HG03060 (cell line): ENCODE data around the gene PAPLN.
"Not testable (repeated sequence)": the region's sequence is repeated elsewhere in the genome, so short reads cannot be mapped to it uniquely, and the experiment has no call there.

Source experiments
- ATAC-seq: cut with Tn5 transposase; IDR thresholded peaks from one replicate; pipeline ENCODE4 v1.9.1; 2021; ENCODE audit warnings: low read depth, moderate number of reproducible peaks; ENCODE audit not compliant: unreplicated experiment

Gene PAPLN, protein sequence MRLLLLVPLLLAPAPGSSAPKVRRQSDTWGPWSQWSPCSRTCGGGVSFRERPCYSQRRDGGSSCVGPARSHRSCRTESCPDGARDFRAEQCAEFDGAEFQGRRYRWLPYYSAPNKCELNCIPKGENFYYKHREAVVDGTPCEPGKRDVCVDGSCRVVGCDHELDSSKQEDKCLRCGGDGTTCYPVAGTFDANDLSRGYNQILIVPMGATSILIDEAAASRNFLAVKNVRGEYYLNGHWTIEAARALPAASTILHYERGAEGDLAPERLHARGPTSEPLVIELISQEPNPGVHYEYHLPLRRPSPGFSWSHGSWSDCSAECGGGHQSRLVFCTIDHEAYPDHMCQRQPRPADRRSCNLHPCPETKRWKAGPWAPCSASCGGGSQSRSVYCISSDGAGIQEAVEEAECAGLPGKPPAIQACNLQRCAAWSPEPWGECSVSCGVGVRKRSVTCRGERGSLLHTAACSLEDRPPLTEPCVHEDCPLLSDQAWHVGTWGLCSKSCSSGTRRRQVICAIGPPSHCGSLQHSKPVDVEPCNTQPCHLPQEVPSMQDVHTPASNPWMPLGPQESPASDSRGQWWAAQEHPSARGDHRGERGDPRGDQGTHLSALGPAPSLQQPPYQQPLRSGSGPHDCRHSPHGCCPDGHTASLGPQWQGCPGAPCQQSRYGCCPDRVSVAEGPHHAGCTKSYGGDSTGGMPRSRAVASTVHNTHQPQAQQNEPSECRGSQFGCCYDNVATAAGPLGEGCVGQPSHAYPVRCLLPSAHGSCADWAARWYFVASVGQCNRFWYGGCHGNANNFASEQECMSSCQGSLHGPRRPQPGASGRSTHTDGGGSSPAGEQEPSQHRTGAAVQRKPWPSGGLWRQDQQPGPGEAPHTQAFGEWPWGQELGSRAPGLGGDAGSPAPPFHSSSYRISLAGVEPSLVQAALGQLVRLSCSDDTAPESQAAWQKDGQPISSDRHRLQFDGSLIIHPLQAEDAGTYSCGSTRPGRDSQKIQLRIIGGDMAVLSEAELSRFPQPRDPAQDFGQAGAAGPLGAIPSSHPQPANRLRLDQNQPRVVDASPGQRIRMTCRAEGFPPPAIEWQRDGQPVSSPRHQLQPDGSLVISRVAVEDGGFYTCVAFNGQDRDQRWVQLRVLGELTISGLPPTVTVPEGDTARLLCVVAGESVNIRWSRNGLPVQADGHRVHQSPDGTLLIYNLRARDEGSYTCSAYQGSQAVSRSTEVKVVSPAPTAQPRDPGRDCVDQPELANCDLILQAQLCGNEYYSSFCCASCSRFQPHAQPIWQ

DNA sequence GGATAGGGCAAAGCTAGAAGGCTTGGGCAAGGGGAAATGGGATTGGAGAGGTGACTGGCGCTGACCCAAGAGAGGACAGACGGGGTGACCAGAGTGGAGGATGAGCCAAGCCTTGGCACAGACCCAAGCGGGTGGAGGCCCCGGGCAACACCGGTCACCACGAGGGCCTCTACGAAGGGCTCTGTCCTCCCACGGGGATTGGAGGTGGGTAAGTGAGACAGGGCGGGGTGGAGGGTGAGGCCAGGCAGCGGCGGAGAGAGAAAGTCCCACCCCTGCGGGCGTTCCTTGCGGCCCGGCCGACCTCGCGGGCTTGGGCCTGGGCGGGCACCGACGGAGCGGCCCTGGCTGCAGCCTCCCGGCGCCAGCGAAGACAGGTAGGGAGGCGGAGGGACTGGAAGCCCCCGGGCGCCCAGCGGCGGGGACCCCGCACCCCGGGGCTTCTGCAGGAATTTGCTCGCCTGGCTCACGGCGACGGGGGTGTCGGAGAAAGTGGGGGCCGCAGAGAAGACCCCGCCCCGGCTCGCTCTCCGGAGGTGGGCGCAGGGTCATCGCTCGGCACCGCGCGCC, at the start of gene PAPLN:
PAPLN (plus strand) TSS at position 288 of the 567 bp plus-strand sequence. CDS start 2,273 bp downstream, outside the sequence.
- ATAC-seq: no peak

DNA sequence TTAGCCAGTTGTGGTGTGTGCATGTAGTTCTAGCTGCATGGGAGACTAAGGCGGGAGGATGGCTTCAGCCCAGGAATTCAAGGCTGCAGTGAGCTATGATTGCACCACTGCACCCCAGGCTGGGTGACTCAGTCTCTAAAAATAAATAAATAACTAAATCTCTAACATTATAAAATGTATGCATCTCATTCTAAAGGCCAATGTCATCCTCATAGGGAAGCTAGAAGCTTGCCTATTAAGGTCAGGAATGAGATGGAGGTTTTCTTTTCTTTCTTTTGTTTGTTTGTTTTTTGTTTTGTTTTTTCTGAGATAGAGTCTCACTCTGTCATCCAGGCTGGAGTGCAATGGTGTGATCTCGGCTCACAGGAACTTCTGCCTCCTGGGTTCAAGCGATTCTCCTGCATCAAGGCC, 48.8 kb upstream of the PAPLN start:
- ATAC-seq: no peak

DNA sequence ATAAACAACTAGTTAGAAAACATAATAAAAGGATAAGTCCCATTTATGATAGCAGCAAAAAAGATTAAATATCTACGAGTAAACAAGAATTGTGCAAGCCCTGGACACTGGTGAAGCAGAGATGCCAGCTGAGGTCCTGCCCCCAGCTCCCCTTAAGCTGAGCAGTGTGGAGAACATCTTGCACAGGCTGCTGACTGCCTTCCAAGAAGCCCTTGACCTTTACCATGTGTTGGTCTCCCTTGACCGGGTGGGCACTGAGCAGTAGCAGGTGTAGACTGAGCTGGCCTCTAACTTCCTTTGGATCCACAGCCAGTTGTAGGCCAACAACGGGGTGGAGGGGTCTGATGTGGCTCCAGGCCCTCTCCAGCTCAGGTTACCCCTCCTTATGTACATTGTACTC, 47.7 kb upstream of the PAPLN start:
- ATAC-seq: no peak

DNA sequence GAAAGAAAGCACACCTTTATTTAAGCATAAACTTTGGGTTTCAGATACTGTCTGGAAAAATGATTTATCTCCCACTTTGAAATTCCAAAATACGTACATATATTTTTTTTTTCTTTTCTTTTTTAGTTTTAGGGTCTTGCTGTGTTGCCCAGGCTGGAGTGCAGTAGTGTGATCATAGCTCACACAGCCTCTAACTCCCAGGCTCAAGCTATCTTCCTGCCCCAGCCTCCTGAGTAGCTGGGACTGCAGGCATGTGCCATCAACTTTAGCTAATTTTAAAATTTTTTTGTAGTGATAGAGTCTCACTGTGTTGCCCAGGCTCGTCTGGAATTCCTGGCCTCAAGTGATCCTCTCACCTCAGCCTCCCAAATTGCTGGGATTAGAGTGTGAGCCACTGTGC, 45.9 kb upstream of the PAPLN start:
- ATAC-seq: no peak

DNA sequence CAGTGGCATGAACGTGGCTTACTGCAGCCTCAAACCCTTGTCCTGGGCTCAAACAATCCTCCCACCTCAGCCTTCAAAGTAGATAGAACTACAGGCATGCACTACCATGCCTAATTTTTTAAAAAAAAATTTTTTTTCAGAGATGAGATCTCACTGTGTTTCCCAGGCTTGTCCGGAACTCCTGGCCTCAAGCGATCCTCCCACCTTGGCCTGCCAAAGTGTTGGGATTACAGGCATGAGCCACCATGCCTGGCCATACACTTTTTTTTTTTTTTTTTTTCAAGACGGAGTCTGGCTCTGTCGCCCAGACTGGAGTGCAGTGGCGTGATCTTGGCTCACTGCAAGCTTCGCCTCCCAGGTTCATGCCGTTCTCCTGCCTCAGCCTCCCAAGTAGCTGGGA, 43.0 kb upstream of the PAPLN start:
- ATAC-seq: not testable (repeated sequence)

DNA sequence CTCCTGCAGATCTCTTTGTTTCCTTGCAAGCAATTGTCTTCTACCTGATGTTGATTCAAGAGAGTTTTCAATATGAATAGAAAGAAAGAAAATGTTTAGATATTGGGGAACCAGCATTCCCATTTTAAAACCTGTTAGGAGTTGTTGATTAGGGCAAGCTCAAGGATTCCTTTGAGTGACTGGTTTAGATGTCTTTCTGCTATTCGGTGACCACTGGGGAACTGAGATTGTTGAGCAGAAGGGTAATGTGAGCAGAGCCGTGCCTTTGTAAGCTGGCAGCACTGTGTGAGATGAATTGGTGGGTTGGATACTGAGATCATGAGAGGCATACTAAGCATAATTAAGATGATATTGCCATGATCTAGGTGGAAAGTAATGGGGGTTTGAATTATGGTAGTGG, 39.1 kb upstream of the PAPLN start:
- no peak for ATAC-seq

DNA sequence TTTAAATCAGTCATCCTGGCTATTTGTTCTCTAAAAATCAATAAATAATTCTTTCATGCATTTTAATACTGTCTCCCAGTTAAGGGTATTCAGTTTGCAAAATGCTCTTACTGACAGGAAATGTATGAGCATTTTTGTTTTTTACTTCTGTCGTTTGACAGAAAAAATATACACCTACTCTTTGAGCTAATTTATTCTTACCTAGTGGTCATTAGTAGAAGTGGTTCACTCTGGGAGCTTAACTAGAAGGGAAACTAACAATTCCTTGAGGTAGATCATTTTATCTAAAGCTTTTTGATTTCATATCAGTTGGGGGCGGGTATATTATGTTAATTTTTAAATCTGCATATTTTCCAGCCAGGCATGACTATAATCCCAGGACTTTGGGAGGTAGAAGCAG, 33.8 kb upstream of the PAPLN start:
- no peak for ATAC-seq

DNA sequence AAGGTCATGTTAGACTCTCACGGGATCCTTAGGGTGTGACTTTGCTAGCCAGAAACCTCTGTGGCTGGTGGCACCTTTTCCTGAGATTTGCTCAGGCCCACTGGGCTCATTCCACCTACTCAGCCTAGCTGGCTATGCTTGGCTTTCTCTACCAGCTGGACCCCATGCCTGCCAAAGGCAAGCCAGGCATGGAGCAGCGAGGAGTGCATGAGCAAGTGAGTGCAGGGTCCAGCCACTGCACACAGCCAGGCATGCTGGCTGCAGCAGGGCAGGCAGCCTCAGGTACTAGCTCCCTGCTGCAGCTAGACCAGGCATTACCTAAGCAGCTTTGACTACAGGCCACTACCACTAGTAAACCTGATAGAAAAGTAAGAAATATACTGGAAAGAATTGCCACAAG, 29.7 kb upstream of the PAPLN start:
- no peak for ATAC-seq

DNA sequence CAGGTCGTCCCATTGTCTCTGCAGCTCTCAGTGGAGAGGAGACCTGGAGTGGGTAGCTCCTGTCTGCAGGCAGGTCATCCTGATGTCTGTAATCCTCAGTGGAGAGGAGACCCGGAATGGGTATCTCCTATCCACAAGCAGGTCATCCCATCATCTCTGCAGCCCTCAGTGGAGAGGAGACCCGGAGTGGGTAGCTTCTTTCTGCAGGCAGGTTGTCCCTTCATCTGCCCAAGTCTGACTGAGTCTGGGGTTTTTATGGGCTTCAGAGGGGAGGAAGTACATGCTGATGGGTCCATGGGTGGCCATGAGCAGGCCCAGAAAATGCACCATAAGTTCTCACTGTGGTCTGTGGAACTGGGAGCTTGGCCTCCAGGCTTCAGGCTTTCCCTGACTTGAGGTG, 28.9 kb upstream of the PAPLN start:
- ATAC-seq: no peak

DNA sequence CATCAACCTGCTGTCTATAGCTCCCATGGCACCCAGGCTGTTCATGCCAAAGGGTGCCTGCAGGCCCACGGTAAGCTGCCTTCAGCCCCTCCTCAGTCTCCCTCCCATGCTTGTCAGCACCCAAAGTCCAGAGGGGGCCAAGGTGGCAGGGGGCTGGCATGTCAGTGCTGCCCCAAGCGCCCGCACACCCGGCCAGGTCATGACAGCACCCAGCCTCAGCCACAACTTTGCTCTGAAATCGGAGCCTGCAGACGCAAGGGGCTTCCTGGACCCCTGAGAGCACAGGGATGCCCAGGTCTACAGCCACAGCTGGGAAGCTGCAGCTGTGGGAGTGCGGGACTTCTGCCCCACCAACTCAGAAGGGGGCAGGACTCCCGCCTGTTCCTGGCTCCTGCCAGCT, 28.5 kb upstream of the PAPLN start:
- ATAC-seq: no peak

DNA sequence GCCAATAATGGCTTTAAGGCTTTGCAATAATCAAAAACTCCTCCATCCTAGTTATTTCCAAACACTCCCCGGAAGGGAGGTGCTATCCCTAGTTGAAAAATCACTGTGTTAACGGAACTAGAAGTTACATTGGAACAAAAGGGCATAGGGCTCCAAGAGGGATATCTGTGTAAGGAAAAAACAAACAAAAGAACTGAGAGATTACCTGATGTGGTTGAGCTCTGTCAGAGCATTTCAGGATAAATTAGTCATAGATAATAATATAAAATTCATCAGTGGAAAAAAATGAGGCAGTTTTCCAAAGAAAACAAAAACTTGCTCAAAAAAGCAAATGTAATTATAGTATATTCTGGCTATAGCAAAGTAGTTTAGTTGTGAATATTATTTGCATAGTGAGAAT, 27.4 kb upstream of the PAPLN start:
- no peak for ATAC-seq

DNA sequence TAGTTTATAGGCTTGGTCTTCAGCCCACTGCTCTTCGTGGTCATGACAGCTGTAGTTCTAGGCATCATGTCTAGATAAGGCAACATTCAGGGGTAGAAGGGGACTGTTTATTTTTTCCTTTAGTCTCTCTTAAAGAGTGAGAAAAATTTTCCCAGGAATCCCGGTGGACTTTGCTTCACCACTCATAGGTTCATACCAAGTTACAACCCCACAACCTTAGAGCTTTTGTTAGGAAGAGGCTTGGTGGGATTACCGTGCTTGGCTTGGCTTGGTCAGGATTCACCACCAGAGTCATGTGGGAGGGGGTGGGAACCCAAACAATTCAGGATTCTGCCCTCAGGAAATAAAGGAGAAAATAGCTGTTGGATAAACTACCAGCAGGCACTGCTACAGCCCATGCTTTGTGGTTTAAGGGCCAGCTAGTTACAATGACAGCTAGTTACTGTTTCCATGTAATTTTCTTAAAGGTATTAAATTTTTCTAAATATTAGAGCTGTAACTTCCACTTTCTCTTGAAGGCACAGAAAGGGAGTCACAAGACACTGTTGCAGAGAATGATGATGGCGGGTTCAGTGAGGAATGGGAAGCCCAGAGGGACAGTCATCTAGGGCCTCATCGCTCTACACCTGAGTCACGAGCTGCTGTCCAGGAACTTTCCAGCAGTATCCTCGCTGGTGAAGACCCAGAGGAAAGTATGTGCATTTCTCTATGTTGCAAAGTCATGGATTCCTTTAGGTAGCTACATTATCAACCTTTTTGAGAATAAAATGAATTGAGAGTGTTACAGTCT, 25.9 kb upstream of the PAPLN start:
- no peak for ATAC-seq

DNA sequence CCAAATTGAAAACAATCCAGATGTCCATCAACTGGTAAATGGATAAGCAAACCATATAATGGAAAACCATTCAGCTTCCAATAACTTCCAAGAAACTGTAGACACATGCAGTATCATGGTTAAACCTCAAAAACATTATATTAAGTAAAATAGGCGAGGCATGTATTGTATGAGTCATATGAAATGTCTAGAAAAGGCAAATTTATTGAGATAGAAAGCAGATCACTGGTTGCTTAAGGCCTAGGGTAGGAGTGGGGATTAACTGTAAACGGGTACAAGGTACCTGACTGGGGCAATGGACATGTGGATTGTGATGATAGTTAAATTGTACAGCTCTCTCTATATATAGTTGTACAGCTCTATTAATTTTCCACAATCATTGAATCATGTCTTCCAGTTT, 21.3 kb upstream of the PAPLN start:
- ATAC-seq: no peak

DNA sequence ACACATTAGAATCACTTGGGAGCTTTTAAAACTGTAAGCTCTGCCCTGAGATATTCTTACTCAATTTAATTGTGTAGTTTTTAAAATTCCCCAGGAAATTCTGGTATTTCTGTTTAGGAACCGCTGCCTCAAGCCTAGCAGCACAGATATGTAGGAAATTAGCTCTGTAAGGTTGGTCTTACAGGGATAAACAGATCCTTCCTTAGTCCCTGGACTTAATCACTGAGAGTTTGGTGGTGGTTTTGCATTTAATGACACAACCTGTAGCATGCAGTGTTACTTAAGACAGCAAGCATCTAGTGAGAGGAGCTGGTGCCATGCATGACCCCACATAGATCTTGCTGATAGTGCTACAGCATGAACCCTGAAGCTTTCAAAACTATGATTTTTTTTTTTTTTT, 19.9 kb upstream of the PAPLN start:
- ATAC-seq: no peak

DNA sequence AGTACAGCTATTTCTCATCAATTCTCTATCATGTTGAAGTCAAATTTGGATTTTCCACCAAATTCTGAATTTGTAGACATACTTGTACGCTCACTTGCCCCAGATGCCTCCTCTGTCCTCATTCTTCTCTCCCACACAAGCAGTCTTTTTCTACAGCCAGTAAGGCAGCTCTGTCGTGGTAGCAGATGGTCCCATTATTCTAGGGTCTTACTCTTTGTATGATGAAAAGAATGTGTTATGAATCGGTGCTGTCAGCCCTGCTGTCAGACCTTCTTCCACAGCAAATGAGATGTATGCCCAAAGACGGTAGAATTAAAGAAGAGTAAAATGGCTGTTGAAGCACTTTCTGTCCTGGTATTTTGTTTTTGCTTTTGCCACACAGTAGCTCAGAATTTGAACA, 17.2 kb upstream of the PAPLN start:
- no peak for ATAC-seq

DNA sequence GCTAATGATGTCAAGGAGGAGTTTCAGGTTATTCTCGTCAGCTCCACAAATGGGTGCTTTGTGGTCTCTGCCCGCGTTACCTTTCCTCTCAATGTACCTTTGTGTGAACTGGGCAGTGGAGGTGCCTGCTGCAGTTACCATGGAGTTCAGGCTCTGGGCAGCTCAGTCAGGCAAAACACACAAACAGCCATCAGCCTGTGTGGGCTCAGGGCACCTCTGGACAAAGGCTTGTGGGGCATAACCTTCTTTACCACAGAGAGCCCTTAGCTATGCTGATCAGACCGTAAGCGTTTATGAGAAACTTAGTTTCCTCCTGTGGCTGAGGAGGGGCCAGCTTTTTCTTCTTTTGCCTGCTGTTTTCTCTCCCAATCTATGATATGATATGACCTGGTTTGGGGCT, 16.7 kb upstream of the PAPLN start:
- ATAC-seq: no peak

DNA sequence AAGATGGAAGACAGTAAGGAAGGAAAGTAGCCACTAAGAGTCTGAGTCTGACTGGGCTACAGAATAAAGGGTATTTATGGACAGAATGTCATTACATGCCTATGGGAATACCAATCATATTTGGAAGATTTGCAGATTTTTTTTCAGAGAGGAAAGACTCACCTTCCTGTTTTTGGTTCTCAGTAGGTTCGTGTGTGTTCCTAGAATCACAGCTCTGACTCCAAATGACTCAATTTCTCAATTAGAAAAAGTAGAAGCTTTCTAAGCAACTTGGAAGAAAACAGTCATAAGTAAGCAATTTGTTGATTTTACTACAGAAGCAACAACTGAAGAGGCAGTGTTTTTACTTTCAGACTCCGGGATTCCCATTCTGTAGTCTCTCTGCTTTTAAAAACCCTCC, 15.4 kb upstream of the PAPLN start:
- ATAC-seq: no peak

DNA sequence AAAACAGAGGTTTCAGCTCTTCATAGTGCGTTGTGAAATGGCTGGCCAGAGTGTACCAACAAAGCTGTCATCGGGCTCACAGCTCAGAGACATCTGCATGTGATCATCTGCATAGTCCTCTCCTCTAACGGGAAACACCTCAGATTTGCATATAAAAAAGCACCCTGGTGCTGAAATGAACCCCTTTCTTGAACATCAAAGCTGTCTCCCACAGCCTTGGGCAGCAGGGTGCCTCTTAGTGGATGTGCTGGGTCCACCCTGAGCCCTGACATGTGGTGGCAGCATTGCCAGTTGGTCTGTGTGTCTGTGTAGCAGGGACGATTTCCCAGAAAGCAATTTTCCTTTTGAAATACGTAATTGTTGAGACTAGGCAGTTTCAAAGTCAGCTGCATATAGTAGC, 14.3 kb upstream of the PAPLN start:
- ATAC-seq: no peak

DNA sequence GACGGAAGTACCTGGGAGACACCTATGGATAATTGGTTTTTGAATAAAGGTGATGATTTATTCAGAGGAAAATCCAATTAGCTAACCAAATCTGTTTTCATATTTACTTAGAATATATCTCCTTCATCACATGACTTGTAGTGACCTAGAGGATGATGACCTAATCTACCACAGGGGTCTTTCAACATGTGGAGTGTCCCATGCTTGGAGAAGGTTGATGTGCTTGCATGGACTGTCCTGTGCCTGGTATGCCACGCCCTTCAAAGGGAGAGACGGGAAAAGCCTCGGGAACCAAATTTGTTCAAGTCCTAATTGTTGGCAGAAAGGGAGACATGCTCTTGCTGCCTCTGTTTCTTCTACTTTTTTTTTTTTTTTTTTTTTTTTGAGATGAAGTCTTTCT, 11.8 kb upstream of the PAPLN start:
- no peak for ATAC-seq
